PC-9 (cell line): Measurements from ENCODE around the gene GAL3ST3. TPM values are rescaled to one million over a fixed set of nuclear protein-coding genes. Genes with fewer than 3 reads are reported as not detected.
A peak's percentile ranks its signal among the peaks of the same experiment; 100 is the strongest.

Experiments
- BruUV-seq: library from RNA; stranded (reverse); fragments of 400-500 nt; replicated peaks from 2 replicates; lab custom pipeline; 2021; lab: Mats Ljungman, UMichigan
- CTCF ChIA-PET: fragments of 300-600 bp; sonication (Branson Sonifier 250); formaldehyde crosslinking; loops from one replicate; lab custom pipeline; 2022; ENCODE audit warnings: antibody characterized with exemption; lab: Charles Lee
- POLR2A ChIA-PET: fragments of 300-600 bp; sonication (Branson Sonifier 250); formaldehyde crosslinking; loops from one replicate; lab custom pipeline; 2022; ENCODE audit warnings: antibody characterized with exemption; ENCODE audit not compliant: unreplicated experiment; lab: Charles Lee
- DNase-seq, 2 experiments: peaks; one replicate each; pipeline versions ENCODE4 v3.0.0 to v3.0.0-alpha.2; 2015 to 2022; ENCODE audit warnings: mixed read lengths in 1 of 2
- H2AFZ ChIP-seq: fragments of 200-600 bp; sonication (generic); 2 replicates; pipeline ENCODE4 v1.8.1; 2017; ENCODE audit warnings: antibody characterized with exemption
- H3F3A ChIP-seq: fragments of 200-600 bp; sonication (generic); 2 replicates; pipeline ENCODE4 v1.8.1; 2017; ENCODE audit warnings: antibody characterized with exemption, mild to moderate bottlenecking, low read depth; ENCODE audit not compliant: insufficient read depth
- H3K27ac ChIP-seq: fragments of 200-600 bp; sonication (generic); 2 replicates; pipeline ENCODE4 v1.6.1; 2016; ENCODE audit warnings: mixed run types
- H3K27me3 ChIP-seq: fragments of 200-600 bp; sonication (generic); 2 replicates; pipeline ENCODE4 v1.6.1; 2016; ENCODE audit warnings: low read depth, mixed run types; ENCODE audit not compliant: insufficient read depth
- H3K36me3 ChIP-seq: fragments of 200-600 bp; sonication (generic); 2 replicates; pipeline ENCODE4 v1.6.1; 2016; ENCODE audit warnings: low read depth, mixed run types
- H3K4me1 ChIP-seq: fragments of 200-600 bp; sonication (generic); replicated peaks from 2 replicates; pipeline ENCODE4 v1.6.1; 2016; ENCODE audit warnings: mixed run types; ENCODE audit not compliant: insufficient read depth
- H3K4me2 ChIP-seq: fragments of 200-600 bp; sonication (generic); 2 replicates; pipeline ENCODE4 v1.6.1; 2017; ENCODE audit warnings: mixed run types
- H3K4me3 ChIP-seq: fragments of 200-600 bp; sonication (generic); 2 replicates; pipeline ENCODE4 v1.6.1; 2016; ENCODE audit warnings: mixed run types
- H3K79me2 ChIP-seq: fragments of 200-600 bp; sonication (generic); 2 replicates; pipeline ENCODE4 v1.6.1; 2017; ENCODE audit warnings: low read depth, mixed run types
- H3K9me2 ChIP-seq: fragments of 200-600 bp; sonication (generic); 2 replicates; pipeline ENCODE4 v1.8.1; 2017; ENCODE audit warnings: mild to moderate bottlenecking; ENCODE audit not compliant: insufficient read depth
- H3K9me3 ChIP-seq: fragments of 200-600 bp; sonication (generic); 2 replicates; pipeline ENCODE4 v1.8.1; 2016; ENCODE audit warnings: low read depth; ENCODE audit not compliant: insufficient read depth
- H4K20me1 ChIP-seq: fragments of 200-600 bp; sonication (generic); 2 replicates; pipeline ENCODE4 v1.8.1; 2017; ENCODE audit not compliant: insufficient read depth
- EZH2 ChIP-seq: fragments of 200-600 bp; sonication (generic); IDR thresholded peaks from 2 replicates; pipeline ENCODE4 v1.8.0; 2017; ENCODE audit warnings: antibody characterized with exemption, low read depth
- intact Hi-C: fragments of 100-400 bp; cut with micrococcal nuclease; formaldehyde crosslinking; loops from one replicate; pipeline ENCODE4 v1.10.0; 2022; ENCODE audit not compliant: unreplicated experiment
- total RNA-seq: library from RNA; stranded (reverse); gene quantifications from 2 replicates; pipeline ENCODE4 v1.2.3, GENCODE V29; 2021
- TF ChIP-seq, protein P1 (sequence below): fragments of 200-600 bp; sonication (generic); conservative IDR thresholded peaks from 2 replicates; pipeline ENCODE4 v1.6.1; 2017; ENCODE audit warnings: mixed run types, antibody characterized with exemption, mild to moderate bottlenecking, moderate library complexity

The GAL3ST3 gene
- total RNA-seq, 1 experiment from 2014 or later = not detected

DNA sequence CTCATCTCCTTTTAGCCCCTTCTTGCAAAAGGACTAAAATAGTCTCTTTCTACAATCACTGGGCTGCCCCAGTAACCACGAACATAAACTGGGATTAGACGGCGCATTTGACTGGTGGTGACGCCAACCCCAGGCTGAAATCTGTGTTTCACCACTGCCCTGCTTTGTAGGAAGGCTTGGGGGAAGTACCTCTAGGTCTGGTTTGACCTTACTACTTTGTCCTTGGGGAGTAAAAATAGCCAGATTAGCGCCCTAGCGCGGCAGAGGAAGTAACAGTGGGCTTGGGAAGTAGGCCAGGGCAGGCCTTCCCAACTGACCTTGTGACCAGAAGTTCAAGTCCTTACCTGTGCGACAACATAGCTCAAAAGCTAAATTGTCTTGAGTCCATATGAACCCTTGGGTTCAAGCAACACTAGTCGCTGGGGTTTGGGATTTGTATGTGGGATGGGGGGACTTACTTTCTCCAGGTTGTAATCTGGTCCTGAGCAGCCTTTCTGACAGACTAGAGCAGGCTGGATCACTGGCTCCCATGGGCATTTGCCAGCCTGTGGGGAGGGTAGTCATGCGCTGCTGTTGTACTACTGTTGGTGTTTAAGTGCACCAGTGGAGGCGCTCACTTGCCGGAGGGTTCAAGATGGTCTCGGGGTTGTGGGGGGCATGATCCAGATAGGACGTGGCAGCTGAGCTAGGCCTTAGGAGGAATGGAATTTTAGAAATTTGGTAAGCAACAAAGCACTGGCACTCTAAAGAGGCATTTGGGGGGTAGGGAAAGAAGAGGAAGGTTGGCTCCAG is 20.2 kb upstream of the GAL3ST3 start:
- Histone ChIP-seq H2AFZ (no peak overlapping the region), H3K4me2 (peak overlapping the region; percentile 76)
- TSS peak; percentile 60 for BruUV-seq

DNA sequence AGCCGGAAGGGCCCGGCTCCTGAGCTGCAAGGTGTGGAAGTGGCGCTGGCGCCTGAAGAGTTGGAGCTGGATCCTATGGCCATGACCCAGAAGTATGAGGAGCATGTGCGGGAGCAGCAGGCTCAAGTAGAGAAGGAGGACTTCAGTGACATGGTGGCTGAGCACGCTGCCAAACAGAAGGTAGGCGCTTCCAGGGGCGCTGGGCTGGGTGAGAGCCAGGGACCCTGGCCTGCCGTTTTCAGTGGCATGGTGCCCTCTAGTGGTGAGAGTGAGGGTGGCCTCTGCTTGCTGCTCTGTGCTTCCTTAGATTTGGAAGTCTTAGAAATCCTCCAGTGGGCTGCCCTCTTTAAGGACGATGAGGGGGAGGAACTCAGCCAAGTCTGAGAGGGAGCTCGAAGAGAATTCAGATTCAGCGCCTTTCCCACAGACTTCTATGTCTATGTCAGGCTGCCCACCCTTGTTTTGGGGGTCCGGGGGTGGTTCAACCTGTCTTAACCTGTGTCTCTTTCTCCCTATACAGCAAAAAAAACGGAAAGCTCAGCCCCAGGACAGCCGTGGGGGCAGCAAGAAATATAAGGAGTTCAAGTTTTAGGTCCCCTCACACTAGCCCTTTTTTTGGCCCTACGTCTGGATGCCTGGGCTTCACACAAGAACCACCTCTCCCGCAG is 19.3 kb upstream of the GAL3ST3 start:
- no peak overlapping the region for H2AFZ ChIP-seq
- H3F3A ChIP-seq = peaks cover 70% of the 10 kb centered on the region
- H3K4me2 ChIP-seq = no peak overlapping the region
- no peaks in the 10 kb centered on the region for H3K27me3 ChIP-seq
- no peaks in the 10 kb centered on the region for H3K9me2 ChIP-seq
- no TSS peak for BruUV-seq
- TF ChIP-seq, protein P1, sequence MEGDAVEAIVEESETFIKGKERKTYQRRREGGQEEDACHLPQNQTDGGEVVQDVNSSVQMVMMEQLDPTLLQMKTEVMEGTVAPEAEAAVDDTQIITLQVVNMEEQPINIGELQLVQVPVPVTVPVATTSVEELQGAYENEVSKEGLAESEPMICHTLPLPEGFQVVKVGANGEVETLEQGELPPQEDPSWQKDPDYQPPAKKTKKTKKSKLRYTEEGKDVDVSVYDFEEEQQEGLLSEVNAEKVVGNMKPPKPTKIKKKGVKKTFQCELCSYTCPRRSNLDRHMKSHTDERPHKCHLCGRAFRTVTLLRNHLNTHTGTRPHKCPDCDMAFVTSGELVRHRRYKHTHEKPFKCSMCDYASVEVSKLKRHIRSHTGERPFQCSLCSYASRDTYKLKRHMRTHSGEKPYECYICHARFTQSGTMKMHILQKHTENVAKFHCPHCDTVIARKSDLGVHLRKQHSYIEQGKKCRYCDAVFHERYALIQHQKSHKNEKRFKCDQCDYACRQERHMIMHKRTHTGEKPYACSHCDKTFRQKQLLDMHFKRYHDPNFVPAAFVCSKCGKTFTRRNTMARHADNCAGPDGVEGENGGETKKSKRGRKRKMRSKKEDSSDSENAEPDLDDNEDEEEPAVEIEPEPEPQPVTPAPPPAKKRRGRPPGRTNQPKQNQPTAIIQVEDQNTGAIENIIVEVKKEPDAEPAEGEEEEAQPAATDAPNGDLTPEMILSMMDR = peak; percentile 97
- no peak for TF ChIP-seq EZH2
- H3K27ac ChIP-seq = no peak overlapping the region; the same call in 1 of the 2 replicates
- H4K20me1 ChIP-seq = peaks cover 26% of the 10 kb centered on the region
- H3K4me3 ChIP-seq = no peak overlapping the region
- peaks cover 43% of the 10 kb centered on the region for H3K36me3 ChIP-seq
- intact Hi-C loops = loop anchor here (1.0 to 10.0 kb wide), 3 partner anchors 66 to 183 kb away; partner anchors contain the start of gene FIBP
- ChIA-PET CTCF (interaction anchor here (0.7 to 1.8 kb wide), 7 partner anchors 13 to 180 kb away, joined by 3 to 25 read pairs (median 4); partner anchors contain the start of gene FIBP), POLR2A (interaction anchor here (0.6 kb wide), 1 partner anchor 65 kb away, joined by 4 read pairs; no protein-coding TSS in a partner anchor)
- peak; percentile 51 to 82 for DNase-seq
- H3K9me3 ChIP-seq = no peaks in the 10 kb centered on the region
- H3K4me1 ChIP-seq = peaks cover 22% of the 10 kb centered on the region
- peaks cover 25% of the 10 kb centered on the region for H3K79me2 ChIP-seq

More for the DNA sequence above, 20.2 kb upstream of the GAL3ST3 start:
- ChIA-PET POLR2A (interaction anchor here (0.7 kb wide), 1 partner anchor 135 kb away, joined by 5 read pairs; no protein-coding TSS in a partner anchor), CTCF (interaction anchor here (0.6 to 1.8 kb wide), 6 partner anchors 12 to 181 kb away, joined by 3 to 25 read pairs (median 6); partner anchors contain the start of gene FIBP)
- peak overlapping the region; percentile 58; the same call in 1 of the 2 replicates for H3K4me3 ChIP-seq
- peaks cover 25% of the 10 kb centered on the region for H3K79me2 ChIP-seq
- intact Hi-C loops = loop anchor here (1.0 to 10.0 kb wide), 3 partner anchors 65 to 184 kb away; partner anchors contain the start of gene FIBP
- no peaks in the 10 kb centered on the region for H3K9me3 ChIP-seq
- no peak overlapping the region for H3K27ac ChIP-seq
- H3K36me3 ChIP-seq = peaks cover 38% of the 10 kb centered on the region
- peaks cover 22% of the 10 kb centered on the region for H3K4me1 ChIP-seq
- no peak for DNase-seq
- TF ChIP-seq EZH2 = no peak
- TF ChIP-seq, protein P1 = no peak; the same call in 1 of the 2 replicates
- peaks cover 26% of the 10 kb centered on the region for H4K20me1 ChIP-seq
- H3K9me2 ChIP-seq = no peaks in the 10 kb centered on the region
- H3F3A ChIP-seq = peaks cover 63% of the 10 kb centered on the region
- no peaks in the 10 kb centered on the region for H3K27me3 ChIP-seq

- CTCF ChIA-PET = interaction anchor here (0.7 to 1.8 kb wide), 3 partner anchors 22 to 160 kb away, joined by 3 to 4 read pairs (median 3); no protein-coding TSS in a partner anchor
- Histone ChIP-seq H3K4me3 (no peak overlapping the region), H2AFZ (no peak overlapping the region), H3F3A (peaks cover 70% of the 10 kb centered on the region), H3K27me3 (no peaks in the 10 kb centered on the region), H3K4me1 (peaks cover 22% of the 10 kb centered on the region), H3K4me2 (no peak overlapping the region), H3K9me3 (no peaks in the 10 kb centered on the region), H3K36me3 (peaks cover 50% of the 10 kb centered on the region), H3K9me2 (no peaks in the 10 kb centered on the region), H3K27ac (no peak overlapping the region; the same call in 1 of the 2 replicates), H3K79me2 (peaks cover 19% of the 10 kb centered on the region), H4K20me1 (peaks cover 26% of the 10 kb centered on the region)
- no TSS peak for BruUV-seq
- POLR2A ChIA-PET = interaction anchor here (0.6 kb wide), 1 partner anchor 65 kb away, joined by 4 read pairs; no protein-coding TSS in a partner anchor
- intact Hi-C loops = loop anchor here (1.0 to 10.0 kb wide), 3 partner anchors 67 to 183 kb away; partner anchors contain the start of gene FIBP
- TF ChIP-seq EZH2 = no peak
- TF ChIP-seq, protein P1 = no peak
- no peak for DNase-seq
These were observed 18.7 kb upstream of the GAL3ST3 start for GRCh38 chr11:66067640-66068039.
